HG03280 (cell line): ENCODE data around the gene RPS6KA5.
A peak's percentile ranks its signal among the peaks of the same experiment; 100 is the strongest.
"Not testable (repeated sequence)": the region's sequence is repeated elsewhere in the genome, so short reads cannot be mapped to it uniquely, and the experiment has no call there.

ENCODE experiments used
- ATAC-seq: cut with Tn5 transposase; IDR thresholded peaks from one replicate; pipeline ENCODE4 v1.9.1; 2021; ENCODE audit warnings: mild to moderate bottlenecking, moderate library complexity; ENCODE audit not compliant: unreplicated experiment

The RPS6KA5 gene

GRCh38 chr14:90839024-90839888 is 221.2 kb downstream of the RPS6KA5 start:
- no peak for ATAC-seq

GRCh38 chr14:90838531-90838930 is 221.9 kb downstream of the RPS6KA5 start:
- ATAC-seq: not testable (repeated sequence)

- no peak for ATAC-seq
Measured at GRCh38 chr14:90837355-90837754, 223.1 kb downstream of the RPS6KA5 start.

- ATAC-seq: no peak
Measured at GRCh38 chr14:90836692-90837063, 223.8 kb downstream of the RPS6KA5 start.

GRCh38 chr14:90831821-90832220 is 228.6 kb downstream of the RPS6KA5 start:
- no peak for ATAC-seq

- no peak for ATAC-seq
Measured at GRCh38 chr14:90830931-90831701, 229.3 kb downstream of the RPS6KA5 start.

GRCh38 chr14:90829677-90830076 is 230.8 kb downstream of the RPS6KA5 start:
- no peak for ATAC-seq

- ATAC-seq: peak; percentile 39
Measured at GRCh38 chr14:90828642-90829487, 231.6 kb downstream of the RPS6KA5 start.

GRCh38 chr14:90827919-90828610 is 232.4 kb downstream of the RPS6KA5 start:
- ATAC-seq: peak; percentile 99

- ATAC-seq: not testable (repeated sequence)
Measured at GRCh38 chr14:90823542-90823941, 236.9 kb downstream of the RPS6KA5 start.

- ATAC-seq: no peak
Measured at GRCh38 chr14:90820958-90821357, 239.5 kb downstream of the RPS6KA5 start.

- no peak for ATAC-seq
Measured at GRCh38 chr14:90819734-90820393, 240.6 kb downstream of the RPS6KA5 start.

- ATAC-seq: no peak
Measured at GRCh38 chr14:90818715-90819114, 241.7 kb downstream of the RPS6KA5 start.

GRCh38 chr14:90816681-90817436 is 243.6 kb downstream of the RPS6KA5 start:
- ATAC-seq: no peak

GRCh38 chr14:90815822-90816662 is 244.4 kb downstream of the RPS6KA5 start, which contains the start of gene TTC7B:
TSS of gene TTC7B (minus strand) at chr14:90816430. CDS start at chr14:90816295, 135 bp downstream.
- ATAC-seq: peak; percentile 79

- no peak for ATAC-seq
Measured at GRCh38 chr14:90815572-90815821, 244.9 kb downstream of the RPS6KA5 start.

GRCh38 chr14:90814806-90815571 is 245.5 kb downstream of the RPS6KA5 start:
- ATAC-seq: no peak

GRCh38 chr14:90813442-90813841 is 247.0 kb downstream of the RPS6KA5 start:
- no peak for ATAC-seq
